Thyroid gland (tissue), 4 donors: ENCODE data around the gene CACNA1B. TPM values are rescaled to one million over a fixed set of nuclear protein-coding genes. Genes with fewer than 3 reads are reported as not detected.

Experiments used
- DNase-seq, 2 donors: peaks; one replicate each; pipeline ENCODE4 v3.0.0-alpha.2; 2019
- H3K27ac ChIP-seq, 3 donors: fragments of 200-600 bp; sonication (generic); 1 replicate in 2 of 3; 2 replicates in 1 of 3; pipeline ENCODE4 v1.5.1; 2016 to 2019; ENCODE audit warnings: mild to moderate bottlenecking in 1 of 3, moderate library complexity in 1 of 3
- H3K27me3 ChIP-seq: fragments of 200-600 bp; sonication (generic); one replicate; pipeline ENCODE4 v1.5.1; 2019
- H3K36me3 ChIP-seq, 2 donors: fragments of 200-600 bp; sonication (generic); one replicate each; pipeline ENCODE4 v1.5.1; 2016 to 2019
- H3K4me1 ChIP-seq, 2 donors: fragments of 200-600 bp; sonication (generic); one replicate each; pipeline ENCODE4 v1.5.1; 2017 to 2019
- H3K4me3 ChIP-seq, 3 donors: fragments of 200-600 bp; sonication (generic); replicated peaks in 1 of 3; 1 replicate in 2 of 3; 2 replicates in 1 of 3; pipeline ENCODE4 v1.5.1; 2016; ENCODE audit warnings: mild to moderate bottlenecking in 1 of 3
- H3K9me3 ChIP-seq: fragments of 200-600 bp; sonication (generic); one replicate; pipeline ENCODE4 v1.5.1; 2017
- CTCF ChIP-seq, 6 experiments: fragments of 200-600 bp in 3 of 6; fragments of 450-650 bp in 3 of 6; sonication (generic) in 3 of 6; IDR thresholded peaks; one replicate each; pipeline ENCODE4 v1.5.1; 2016 to 2019; ENCODE audit warnings: antibody characterized with exemption in 6 of 6, mild to moderate bottlenecking in 2 of 6, inconsistent platforms in 1 of 6, moderate library complexity in 1 of 6
- POLR2A ChIP-seq, 2 donors: fragments of 450-650 bp; IDR thresholded peaks; one replicate each; pipeline ENCODE4 v1.6.1; 2017; ENCODE audit warnings: antibody characterized with exemption in 2 of 2, mild to moderate bottlenecking in 2 of 2, moderate library complexity in 1 of 2
- WGBS, 2 donors: methylation state at CpG; one replicate each; pipeline ENCODE4 v1.1.5; 2017; 5-methylcytosine and 5-hydroxymethylcytosine counted together
- intact Hi-C: fragments of 100-400 bp; cut with DNase I; formaldehyde crosslinking; loops from one replicate; pipeline ENCODE4 v1.15.1; 2023
- total RNA-seq, 4 donors: library from RNA; depleted of rRNA; stranded (reverse); fragments of >200 nt; gene quantifications; one replicate each; pipeline ENCODE4 v1.2.3, GENCODE V29; 2016

Gene CACNA1B
- total RNA-seq, 4 donors from 2014 or later: 0.13 to 0.68 (median 0.35) TPM

DNA sequence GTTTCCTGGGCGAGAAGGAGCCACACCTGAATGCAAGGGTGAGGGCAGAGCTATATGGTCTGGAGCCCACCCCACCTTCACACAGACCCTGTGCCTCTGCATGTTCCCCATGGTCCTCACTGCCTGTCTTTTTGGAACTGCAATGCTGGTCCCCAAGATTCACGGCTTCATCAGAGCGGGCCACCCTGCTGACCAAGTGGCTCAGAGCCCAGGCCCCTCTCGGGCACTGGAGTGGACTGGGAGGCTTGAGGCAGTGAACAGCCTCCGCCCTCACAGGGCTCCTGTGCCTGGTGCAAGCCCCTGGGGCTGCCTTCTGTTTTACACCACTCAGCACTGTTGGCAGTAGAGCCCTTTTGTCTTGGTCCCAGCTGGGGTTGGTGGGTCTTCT is 143.2 kb downstream of the CACNA1B start:
- H3K36me3 ChIP-seq: no peaks in the 10 kb centered on the region
- WGBS, 2 donors: 68 to 95% methylated on average over 3 to 4 of the region's 5 CpGs
- no peak for TF ChIP-seq POLR2A (IDR thresholded peaks at IDR 0.05)
- TF ChIP-seq CTCF (IDR thresholded peaks at IDR 0.05): no peak
- no peak overlapping the region for H3K4me3 ChIP-seq
- H3K27me3 ChIP-seq: no peaks in the 10 kb centered on the region
- peak overlapping the region in 1 of 3 donors; percentile 15 for H3K27ac ChIP-seq
- no peaks in the 10 kb centered on the region for H3K9me3 ChIP-seq
- peak; percentile 20 to 48 for DNase-seq
- peaks cover 0 to 3% of the 10 kb centered on the region in 2 donors for H3K4me1 ChIP-seq
- intact Hi-C loops: no loop called here

- H3K4me1 ChIP-seq: peaks cover 0 to 3% of the 10 kb centered on the region in 2 donors
- intact Hi-C loops: no loop called here
- H3K27me3 ChIP-seq: no peaks in the 10 kb centered on the region
Observed at GRCh38 chr9:138021251-138022056, 143.9 kb downstream of the CACNA1B start.

DNA sequence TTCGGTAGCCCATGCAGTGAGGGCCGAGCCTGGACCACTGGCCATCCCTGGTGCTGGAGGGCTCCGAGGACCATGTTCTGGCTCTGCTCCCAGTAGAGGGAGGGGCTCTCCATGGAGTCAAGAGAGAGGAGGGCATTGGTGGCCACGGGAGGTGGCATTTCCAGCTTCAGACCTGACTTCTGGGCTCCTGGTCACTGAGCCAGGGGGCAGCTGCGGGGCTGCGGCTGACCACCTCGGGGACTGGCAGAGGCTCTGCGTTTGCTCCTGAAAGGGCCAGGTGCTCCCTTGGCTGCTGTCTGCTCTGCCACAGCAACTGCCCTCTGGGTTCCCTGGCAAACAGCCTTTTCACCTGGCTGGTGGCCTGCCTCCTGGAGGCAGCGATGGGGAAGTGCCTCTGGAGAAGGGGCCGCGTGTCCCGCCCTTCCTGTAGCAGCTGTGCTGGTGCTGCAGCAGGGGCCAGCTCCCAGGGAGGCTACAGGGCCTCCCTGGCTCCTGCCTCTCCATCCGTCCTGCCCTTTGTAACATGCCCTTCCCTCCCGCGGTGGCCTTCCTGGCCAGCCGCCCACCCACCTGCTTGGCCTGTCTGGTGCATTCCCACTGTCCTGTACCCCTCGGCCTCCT is 144.6 kb downstream of the CACNA1B start:
- WGBS, 2 donors: 11 to 27% methylated on average over 9 to 12 of the region's 17 CpGs
- Histone ChIP-seq H3K27me3 (no peaks in the 10 kb centered on the region), H3K9me3 (no peaks in the 10 kb centered on the region), H3K36me3 (no peaks in the 10 kb centered on the region), H3K27ac (no peak overlapping the region), H3K4me3 (no peak overlapping the region), H3K4me1 (peaks cover 0 to 3% of the 10 kb centered on the region in 2 donors)
- peak; percentile 44 to 67 for DNase-seq
- intact Hi-C loops: no loop called here
- TF ChIP-seq CTCF (IDR thresholded peaks at IDR 0.05) (peak in 3 of 6 experiments; percentile 19 to 52 (median 33)), POLR2A (IDR thresholded peaks at IDR 0.05) (no peak)

More at GRCh38 chr9:138021251-138022056, 143.9 kb downstream of the CACNA1B start:
- H3K4me3 ChIP-seq: no peak overlapping the region
- H3K9me3 ChIP-seq: no peaks in the 10 kb centered on the region
- H3K27ac ChIP-seq: no peak overlapping the region
- 81 to 89% methylated on average over 10 to 12 of the region's 15 CpGs for WGBS, 2 donors
- TF ChIP-seq CTCF (IDR thresholded peaks at IDR 0.05) (no peak), POLR2A (IDR thresholded peaks at IDR 0.05) (no peak)
- no peaks in the 10 kb centered on the region for H3K36me3 ChIP-seq
- DNase-seq: no peak

- no peaks in the 10 kb centered on the region for H3K9me3 ChIP-seq
- WGBS, 2 donors: 4 to 20% methylated on average over 1 to 18 of the region's 69 CpGs
- no peaks in the 10 kb centered on the region for H3K36me3 ChIP-seq
- TF ChIP-seq CTCF (IDR thresholded peaks at IDR 0.05): no peak
- TF ChIP-seq POLR2A (IDR thresholded peaks at IDR 0.05): no peak
- intact Hi-C loops: no loop called here
- H3K4me3 ChIP-seq: no peak overlapping the region
- peaks cover 0 to 3% of the 10 kb centered on the region in 2 donors for H3K4me1 ChIP-seq
- peak in 1 of 2 donors; percentile 29 for DNase-seq
- H3K27me3 ChIP-seq: no peaks in the 10 kb centered on the region
- no peak overlapping the region for H3K27ac ChIP-seq
Observed at GRCh38 chr9:138022756-138023393, 145.3 kb downstream of the CACNA1B start.
